ENCODE data around the gene S100A7A. TPM values are rescaled to one million over a fixed set of nuclear protein-coding genes. Genes with fewer than 3 reads are reported as not detected.
A peak's percentile ranks its signal among the peaks of the same experiment; 100 is the strongest.

The S100A7A gene
- total and polyA plus RNA-seq, 2 donors from 2014 or later, result not detected

DNA sequence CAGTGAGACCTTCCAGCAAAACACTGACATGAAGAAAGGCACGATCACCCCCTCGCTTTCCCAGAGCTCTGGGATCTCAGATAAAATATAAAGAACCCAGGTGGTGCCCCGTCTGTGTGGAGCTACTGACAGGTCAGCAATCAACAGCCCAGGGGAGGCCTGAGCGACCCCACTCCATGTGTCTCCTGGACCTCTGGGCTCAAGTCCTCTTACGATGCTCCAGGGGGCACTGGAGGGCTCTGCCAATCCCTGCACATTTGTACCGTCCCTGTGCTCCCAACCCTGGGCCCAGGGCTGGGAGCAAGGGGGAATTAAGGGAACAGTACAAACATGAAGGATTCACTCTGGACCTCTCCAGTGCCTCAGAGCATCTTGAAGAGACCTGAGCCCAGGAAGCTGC lies 12.5 kb downstream of the S100A7A start:
- DNase-seq (peak in 1 of 5 donors; percentile 9), FAIRE-seq (no peak)
- no peaks in the 10 kb centered on the region for H3K9me3 ChIP-seq (ENCODE audit: control insufficient read depth in 2 of 3, insufficient read depth in 1 of 3, low read length in 3 of 3)
- H3K4me3 ChIP-seq (ENCODE audit: low read length in 3 of 3), result no peak overlapping the region
- TF ChIP-seq, protein P1, sequence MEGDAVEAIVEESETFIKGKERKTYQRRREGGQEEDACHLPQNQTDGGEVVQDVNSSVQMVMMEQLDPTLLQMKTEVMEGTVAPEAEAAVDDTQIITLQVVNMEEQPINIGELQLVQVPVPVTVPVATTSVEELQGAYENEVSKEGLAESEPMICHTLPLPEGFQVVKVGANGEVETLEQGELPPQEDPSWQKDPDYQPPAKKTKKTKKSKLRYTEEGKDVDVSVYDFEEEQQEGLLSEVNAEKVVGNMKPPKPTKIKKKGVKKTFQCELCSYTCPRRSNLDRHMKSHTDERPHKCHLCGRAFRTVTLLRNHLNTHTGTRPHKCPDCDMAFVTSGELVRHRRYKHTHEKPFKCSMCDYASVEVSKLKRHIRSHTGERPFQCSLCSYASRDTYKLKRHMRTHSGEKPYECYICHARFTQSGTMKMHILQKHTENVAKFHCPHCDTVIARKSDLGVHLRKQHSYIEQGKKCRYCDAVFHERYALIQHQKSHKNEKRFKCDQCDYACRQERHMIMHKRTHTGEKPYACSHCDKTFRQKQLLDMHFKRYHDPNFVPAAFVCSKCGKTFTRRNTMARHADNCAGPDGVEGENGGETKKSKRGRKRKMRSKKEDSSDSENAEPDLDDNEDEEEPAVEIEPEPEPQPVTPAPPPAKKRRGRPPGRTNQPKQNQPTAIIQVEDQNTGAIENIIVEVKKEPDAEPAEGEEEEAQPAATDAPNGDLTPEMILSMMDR (IDR thresholded peaks at IDR 0.05; ENCODE audit: borderline replicate concordance, extremely low read depth, insufficient read depth), result no peak
- H3K27me3 ChIP-seq (ENCODE audit: control insufficient read depth, insufficient read depth, low read length), result no peaks in the 10 kb centered on the region
- H3K4me1 ChIP-seq (ENCODE audit: control insufficient read depth in 2 of 3, insufficient read depth in 2 of 3, low read depth in 1 of 3, low read length in 3 of 3), result no peaks in the 10 kb centered on the region
- H3K27ac ChIP-seq (ENCODE audit: low read depth in 2 of 2, low read length in 2 of 2), result no peak overlapping the region
- no peaks in the 10 kb centered on the region for H3K36me3 ChIP-seq (ENCODE audit: control insufficient read depth in 2 of 3, insufficient read depth in 3 of 3, low read length in 3 of 3)
- no peak overlapping the region for H3K9ac ChIP-seq (ENCODE audit: low read length in 3 of 3)
- intact Hi-C loops (cut with DNase I), result no loop called here

DNA sequence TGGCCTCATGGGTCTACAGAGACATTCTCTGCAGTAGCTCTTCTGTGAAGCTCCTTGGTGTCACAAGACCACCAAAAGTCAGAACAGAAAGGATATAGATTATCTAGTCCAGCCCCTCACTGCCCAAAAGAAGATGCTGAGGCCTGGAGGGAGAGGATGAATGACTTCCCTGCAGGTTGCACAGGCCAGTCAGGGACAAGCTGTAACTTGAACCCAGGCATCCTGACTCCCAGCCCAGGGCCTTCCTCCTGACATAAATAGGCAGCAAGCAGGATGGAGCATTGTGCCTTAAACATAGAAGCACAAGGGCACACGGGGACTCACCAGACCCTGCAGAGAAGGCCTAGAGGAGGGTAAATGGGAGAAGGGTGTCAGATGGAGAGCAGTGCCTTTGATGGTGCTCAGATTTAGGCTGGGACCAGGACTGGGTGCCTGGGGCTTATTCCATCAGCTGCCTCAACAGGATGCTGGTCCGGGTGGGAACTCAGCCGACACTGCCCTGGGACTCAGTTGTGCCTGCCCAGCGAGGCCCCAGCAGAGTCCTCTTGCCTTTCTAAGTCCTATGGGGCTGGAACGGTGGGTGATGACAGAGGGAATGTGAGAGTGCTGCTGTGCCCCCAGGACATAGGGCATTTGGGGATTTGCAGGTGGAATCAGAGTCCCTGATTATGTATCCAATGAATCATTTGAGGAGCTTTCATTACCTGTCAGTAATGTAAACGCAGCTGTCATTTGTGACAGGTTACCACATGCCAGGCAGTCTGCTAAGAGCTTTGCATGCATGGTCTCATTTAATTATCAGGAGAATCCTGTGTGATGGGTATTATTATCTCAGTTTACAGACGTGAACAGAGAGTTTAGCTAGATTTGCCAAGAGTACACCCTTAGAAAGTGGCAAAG lies 13.2 kb downstream of the S100A7A start:
- FAIRE-seq, result no peak
- TF ChIP-seq, protein P1 (IDR thresholded peaks at IDR 0.05; ENCODE audit: borderline replicate concordance, extremely low read depth, insufficient read depth), result no peak

DNA sequence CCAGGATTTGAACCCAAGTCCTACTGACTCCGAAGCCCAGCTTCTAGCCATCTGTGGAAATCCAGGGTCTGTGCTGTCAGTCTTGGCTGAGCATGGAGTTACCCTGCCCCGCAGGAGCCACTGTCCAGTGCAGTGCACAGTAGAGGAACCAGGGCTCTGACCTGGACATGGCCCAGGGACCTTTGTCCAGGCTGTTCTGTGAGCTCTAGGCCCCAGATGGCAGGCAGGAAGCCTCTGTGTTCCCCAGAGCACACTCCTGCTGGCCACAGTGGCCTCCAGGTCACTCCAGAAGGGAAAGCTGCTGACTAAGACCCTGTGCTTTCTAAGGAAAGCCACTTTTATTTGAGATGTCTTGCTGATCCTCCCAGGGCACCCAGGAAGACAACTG lies 13.8 kb downstream of the S100A7A start:
- TF ChIP-seq, protein P1 (IDR thresholded peaks at IDR 0.05; ENCODE audit: borderline replicate concordance, extremely low read depth, insufficient read depth), result no peak
- Histone ChIP-seq H3K4me3 (ENCODE audit: low read length in 3 of 3) (no peak overlapping the region), H3K9ac (ENCODE audit: low read length in 3 of 3) (no peak overlapping the region), H3K27ac (ENCODE audit: low read depth in 2 of 2, low read length in 2 of 2) (no peak overlapping the region), H3K27me3 (ENCODE audit: control insufficient read depth, insufficient read depth, low read length) (no peaks in the 10 kb centered on the region), H3K4me1 (ENCODE audit: control insufficient read depth in 2 of 3, insufficient read depth in 2 of 3, low read depth in 1 of 3, low read length in 3 of 3) (no peaks in the 10 kb centered on the region), H3K36me3 (ENCODE audit: control insufficient read depth in 2 of 3, insufficient read depth in 3 of 3, low read length in 3 of 3) (no peaks in the 10 kb centered on the region), H3K9me3 (ENCODE audit: control insufficient read depth in 2 of 3, insufficient read depth in 1 of 3, low read length in 3 of 3) (no peaks in the 10 kb centered on the region)
- no peak for DNase-seq
- intact Hi-C loops (cut with DNase I), result no loop called here
- FAIRE-seq, result no peak

More for the DNA sequence above, 13.2 kb downstream of the S100A7A start:
- no peaks in the 10 kb centered on the region for H3K36me3 ChIP-seq (ENCODE audit: control insufficient read depth in 2 of 3, insufficient read depth in 3 of 3, low read length in 3 of 3)
- no peak for DNase-seq
- H3K9me3 ChIP-seq (ENCODE audit: control insufficient read depth in 2 of 3, insufficient read depth in 1 of 3, low read length in 3 of 3), result no peaks in the 10 kb centered on the region
- H3K4me3 ChIP-seq (ENCODE audit: low read length in 3 of 3), result no peak overlapping the region
- H3K27me3 ChIP-seq (ENCODE audit: control insufficient read depth, insufficient read depth, low read length), result no peaks in the 10 kb centered on the region
- H3K27ac ChIP-seq (ENCODE audit: low read depth in 2 of 2, low read length in 2 of 2), result no peak overlapping the region
- no peak overlapping the region for H3K9ac ChIP-seq (ENCODE audit: low read length in 3 of 3)
- H3K4me1 ChIP-seq (ENCODE audit: control insufficient read depth in 2 of 3, insufficient read depth in 2 of 3, low read depth in 1 of 3, low read length in 3 of 3), result no peaks in the 10 kb centered on the region
- intact Hi-C loops (cut with DNase I), result no loop called here
